ENCODE results near the gene CCDC197.

Gene CCDC197

DNA sequence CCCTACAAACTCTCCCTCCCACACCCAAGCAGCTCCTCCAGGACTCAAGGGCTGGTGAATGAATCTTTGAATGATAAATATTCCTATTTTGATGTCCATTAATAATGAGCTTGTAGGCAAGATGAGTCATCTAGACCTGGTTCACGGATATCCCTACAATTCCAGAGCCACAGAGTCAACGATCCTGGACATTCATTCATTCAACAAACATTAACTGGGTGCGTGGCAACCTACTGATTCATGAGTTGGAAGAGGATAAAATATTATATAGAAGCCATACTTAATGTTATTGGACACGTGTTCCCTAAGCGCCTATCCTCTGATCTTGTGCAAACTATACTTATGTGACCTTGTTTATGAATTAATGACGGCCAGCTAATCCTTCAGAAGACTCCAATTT lies 28.6 kb downstream of the CCDC197 start:
- DNase-seq (ENCODE audit: low spot score) = no peak

DNA sequence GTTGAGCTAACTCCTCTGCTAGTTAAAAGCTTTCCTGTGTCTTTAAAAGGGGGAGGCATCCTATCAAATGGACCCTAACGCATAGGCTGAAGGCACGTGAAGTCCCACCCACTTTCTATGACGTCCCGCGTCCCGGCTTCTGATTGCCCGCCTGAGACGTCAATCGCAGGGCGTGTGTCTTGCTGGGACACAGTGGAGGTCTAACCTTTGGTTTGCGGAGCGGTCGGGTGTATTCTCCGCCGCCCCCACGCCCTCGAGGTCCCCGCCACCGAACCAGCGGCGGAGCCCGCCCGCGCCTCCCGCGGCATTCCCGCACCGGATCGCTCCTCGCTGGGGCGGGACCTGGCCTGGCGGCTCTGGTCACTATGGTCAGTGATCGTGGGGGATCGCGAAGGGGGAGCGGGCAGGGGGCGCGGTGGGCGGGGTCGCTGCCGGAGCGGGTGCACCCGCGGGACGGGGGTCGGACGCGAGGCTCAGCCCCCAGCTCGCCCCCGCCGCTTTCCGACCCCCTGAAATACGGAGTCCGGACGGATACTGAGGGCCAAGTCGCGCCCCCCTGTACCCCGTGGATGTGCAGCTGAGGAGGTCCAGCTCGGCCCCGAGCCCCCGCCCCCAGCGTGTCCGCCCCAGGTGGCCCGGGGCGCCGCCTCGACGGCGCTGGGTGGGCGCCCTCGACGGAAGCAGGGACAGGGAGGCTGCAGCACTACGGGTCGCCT lies 29.2 kb downstream of the CCDC197 start, which contains the start of gene OTUB2:
OTUB2 (plus strand) TSS at position 168 of the 716 bp plus-strand sequence; CDS start at position 366, 198 bp downstream.
- peak; percentile 100 for DNase-seq (ENCODE audit: low spot score)

DNA sequence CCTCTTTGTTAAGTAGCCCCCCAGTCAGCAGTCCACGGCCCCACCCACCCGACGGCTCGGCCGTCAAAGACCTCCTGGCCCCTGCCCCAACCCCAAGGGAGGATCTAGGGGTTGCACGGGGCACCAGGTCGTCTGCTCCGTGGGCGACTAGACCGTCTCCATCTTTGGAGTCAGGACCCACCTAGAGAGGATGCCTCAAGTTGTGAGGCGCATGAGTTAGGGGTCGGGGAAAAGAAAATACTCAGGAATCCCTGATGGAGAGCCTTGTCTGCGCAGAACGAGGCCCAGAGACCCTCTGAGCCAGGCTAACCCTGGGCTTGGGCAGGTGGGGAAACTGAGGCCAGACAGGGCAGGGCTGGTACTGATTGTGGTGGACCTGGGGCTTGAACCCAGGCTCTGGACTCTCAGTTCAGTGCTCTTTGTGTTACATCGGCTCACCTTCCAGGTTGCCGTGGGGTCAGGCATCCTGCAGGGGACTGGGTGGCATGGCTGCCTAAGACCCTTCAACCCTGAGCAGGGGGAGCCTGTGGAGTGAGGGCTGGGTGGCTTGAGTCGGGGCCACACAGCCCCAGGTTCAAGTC lies 29.9 kb downstream of the CCDC197 start:
- DNase-seq (ENCODE audit: low spot score) = no peak

DNA sequence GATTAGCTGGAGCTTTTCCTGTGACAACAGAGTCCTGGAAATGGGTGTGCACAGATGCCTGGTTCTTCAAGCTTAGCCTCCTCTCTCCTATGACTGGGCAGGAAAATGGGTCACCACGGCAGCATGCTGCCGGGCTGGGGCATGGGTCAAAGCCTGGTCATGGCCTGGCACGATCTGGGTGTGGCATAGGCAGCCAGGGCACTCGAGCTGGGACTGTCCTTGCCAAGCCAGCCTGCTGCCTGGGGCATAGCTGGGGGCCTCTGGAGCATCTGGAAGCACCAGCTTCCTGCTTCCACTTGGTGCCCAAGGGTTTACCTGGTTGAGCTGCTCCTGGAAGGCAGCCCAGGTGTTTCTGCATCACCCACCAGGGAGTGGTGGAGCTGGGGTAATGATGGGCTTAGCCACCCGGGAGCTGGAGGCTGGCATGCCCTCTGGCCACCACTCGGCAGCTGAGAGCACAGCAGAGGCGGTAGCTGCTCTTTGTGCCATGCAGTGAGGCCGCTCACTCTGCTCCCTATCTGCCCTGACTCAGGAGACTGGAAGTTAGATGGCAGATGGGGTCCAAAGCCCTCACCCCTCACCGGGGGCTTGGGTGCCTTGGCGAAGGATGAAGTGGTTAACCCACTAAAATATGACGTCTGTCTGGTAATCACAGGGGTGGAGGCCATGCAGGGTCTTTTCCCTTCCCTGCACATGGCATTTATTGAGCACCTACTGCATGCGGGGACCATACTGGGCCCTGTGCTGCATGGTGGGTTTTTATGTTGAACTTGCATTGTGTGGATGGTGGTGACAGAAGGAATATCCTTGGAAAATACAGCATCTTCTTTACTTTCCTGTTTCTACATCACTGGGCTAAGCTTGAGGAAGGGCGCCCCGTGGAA lies 30.7 kb downstream of the CCDC197 start:
- DNase-seq (ENCODE audit: low spot score) = no peak

- DNase-seq (ENCODE audit: low spot score) = no peak
These were observed 31.3 kb downstream of the CCDC197 start for GRCh38 chr14:94028450-94028826.

- no peak for DNase-seq (ENCODE audit: low spot score)
These were observed 32.2 kb downstream of the CCDC197 start for GRCh38 chr14:94029265-94029664.

GRCh38 chr14:94029671-94030203 lies 32.6 kb downstream of the CCDC197 start:
- DNase-seq (ENCODE audit: low spot score) = no peak

- DNase-seq (ENCODE audit: low spot score) = no peak
These were observed 33.5 kb downstream of the CCDC197 start for GRCh38 chr14:94030571-94030970.

DNA sequence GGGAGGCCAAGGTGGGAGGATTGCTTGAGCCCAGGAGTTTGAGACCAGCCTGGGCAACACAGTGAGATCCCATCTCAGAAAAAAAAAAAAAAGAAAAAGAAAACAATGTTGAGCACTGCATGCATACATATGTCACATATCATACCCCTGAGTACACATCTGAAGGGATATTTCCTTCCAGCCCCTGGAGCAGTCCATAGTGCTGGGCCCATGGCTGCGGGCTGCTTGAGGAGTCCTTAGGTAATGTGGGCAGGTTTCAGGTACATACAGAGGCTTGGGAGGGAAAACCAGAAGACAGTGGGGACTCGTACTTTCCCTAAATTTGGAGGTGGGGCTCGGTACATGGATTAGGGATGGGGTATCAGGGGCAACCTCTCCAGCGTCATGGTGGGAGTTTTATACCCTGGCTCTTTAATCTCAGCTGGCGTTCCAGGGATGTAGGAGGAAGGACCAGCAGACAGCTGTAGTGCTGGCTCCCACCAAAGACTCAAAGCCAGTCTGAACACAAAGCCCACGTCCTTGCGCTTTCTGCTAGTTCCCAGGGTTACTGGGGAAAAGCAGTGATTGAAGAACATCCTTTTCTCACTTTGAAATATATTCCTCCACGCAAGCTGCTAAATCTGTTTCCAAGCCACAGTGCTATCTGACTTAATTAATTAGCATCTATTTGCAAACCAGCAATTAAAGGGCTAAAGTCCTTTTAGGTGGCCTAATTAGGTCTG lies 34.2 kb downstream of the CCDC197 start:
- no peak for DNase-seq (ENCODE audit: low spot score)

DNA sequence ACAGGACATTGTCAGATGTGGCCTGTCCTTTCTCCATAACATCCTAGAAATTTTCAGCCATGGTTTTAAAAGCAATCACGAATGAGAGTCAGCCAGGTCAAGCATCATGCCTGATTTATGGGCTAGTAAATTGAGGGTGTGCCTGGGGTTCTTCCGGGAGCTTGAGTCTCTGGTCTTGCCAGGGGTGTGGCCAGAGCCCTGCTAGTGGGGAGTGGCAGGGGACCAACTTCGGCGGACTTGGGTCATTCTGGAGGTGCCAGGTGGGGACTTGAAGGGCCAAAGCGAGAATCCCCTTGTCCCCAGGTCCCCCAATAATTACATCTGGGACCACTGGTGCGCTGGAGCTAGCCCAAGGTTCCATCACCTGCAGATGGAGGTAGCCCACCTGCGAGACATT lies 34.8 kb downstream of the CCDC197 start:
- no peak for DNase-seq (ENCODE audit: low spot score)

GRCh38 chr14:94034886-94035285 lies 37.8 kb downstream of the CCDC197 start:
- DNase-seq (ENCODE audit: low spot score) = no peak

DNA sequence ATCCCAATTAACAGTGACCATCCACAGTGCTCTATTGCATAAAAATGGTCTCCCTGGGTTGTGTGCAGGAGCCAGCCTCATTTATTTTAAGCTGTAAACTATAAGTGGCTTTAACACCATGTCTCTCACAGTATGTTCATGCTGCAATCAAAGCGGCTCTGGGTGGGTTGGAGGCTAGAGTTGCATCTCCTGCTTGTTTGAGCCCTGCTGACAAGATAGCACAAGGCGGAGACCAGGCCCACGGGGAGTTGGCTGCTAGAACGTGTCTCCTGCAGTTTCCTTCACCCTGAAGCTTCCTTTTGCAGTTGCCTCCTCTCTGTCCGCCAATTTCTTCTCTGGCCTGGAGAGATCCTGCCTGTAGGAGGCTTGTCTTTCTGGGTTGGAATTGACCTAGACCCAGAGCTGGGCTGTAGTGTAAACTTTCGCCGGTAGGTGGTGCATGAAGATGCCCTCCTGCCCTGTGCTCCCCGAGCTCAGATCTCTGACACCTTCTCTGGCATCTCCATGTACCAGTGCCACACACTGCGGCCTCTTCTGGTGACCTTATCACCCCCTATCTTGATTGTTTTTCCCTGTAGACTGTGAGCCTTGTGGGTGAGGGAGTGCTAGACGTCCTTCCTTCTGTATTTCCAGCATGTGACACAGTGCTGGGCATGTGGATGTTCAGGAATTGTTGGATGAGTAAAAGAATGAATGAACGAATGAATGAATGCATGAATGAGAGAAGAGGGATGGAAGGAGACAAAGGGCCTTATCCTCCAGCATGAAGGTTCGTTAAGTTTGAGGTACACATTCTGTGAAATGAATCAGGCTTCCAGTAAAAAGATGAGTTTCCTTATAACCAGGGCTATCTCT lies 39.4 kb downstream of the CCDC197 start:
- peak; percentile 85 for DNase-seq (ENCODE audit: low spot score)

- no peak for DNase-seq (ENCODE audit: low spot score)
These were observed 40.9 kb downstream of the CCDC197 start for GRCh38 chr14:94037954-94038353.

DNA sequence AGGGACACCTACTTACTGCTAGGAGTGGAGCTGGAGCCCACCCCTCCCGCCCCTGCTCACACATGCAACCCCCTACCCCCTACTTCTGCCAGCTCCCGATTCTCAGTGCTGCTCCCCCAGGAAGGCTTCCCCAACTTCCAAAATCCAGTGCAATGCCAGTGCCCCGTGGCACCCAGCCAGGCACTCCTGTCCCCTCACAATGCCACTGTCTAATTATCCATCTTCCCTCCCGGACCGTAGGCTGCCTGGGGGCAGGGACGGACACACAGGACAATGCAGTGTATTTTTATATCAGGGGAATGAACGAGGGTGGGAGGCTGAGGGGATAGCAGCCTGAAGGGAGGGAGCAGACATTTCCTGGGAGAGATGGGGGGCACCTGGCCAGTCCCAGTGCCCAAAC lies 41.4 kb downstream of the CCDC197 start:
- no peak for DNase-seq (ENCODE audit: low spot score)

DNA sequence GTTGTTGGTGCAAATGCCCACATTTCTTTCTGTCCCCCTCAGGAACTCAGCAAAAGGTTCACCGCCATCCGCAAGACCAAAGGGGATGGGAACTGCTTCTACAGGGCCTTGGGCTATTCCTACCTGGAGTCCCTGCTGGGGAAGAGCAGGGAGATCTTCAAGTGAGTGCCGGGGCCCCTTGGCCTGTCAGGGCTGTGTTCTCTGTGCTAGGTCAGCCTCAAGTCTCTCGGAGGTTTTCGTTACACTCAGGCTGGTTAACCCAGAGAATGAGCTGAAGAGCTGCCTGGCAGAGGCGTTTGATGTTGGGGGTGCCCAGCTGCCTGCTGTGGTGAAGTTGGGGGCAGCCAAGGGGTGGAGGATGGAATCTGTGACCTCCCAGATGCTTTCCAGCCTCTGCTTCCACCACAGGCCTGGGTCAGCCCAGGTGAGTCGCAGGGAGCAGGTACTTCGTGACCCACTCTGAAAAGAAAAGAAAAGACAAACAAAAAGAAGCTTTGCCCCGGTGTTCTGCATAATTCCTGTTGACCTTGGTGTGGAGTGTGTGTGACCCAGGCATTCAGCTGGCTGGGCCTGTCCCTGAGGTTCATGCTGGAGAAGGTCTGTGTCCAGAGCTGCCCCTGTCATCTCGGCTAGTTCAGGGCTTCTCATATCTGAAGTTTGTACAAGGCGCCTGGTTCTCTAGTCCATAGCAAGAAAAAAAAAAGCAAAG lies 42.0 kb downstream of the CCDC197 start:
- no peak for DNase-seq (ENCODE audit: low spot score)

DNA sequence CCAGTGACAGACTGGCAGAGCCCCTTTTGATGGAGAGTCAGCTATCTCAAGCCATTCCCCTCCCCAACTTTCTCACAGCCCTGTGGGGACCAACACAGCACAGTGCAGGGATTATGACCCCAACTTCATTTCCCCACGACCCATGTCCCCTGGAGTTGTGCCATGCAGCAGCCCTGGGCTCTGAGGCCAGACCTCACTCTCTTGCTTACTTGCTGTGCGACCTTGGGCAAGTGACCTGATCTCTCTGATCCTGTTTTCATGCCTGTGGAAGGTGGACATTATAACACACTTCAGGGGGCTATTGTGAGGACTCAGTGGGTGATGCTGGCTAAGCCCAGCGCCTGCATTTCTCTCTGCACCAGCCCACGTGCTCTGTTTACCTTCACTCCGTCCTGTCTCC lies 43.1 kb downstream of the CCDC197 start:
- DNase-seq (ENCODE audit: low spot score) = no peak

DNA sequence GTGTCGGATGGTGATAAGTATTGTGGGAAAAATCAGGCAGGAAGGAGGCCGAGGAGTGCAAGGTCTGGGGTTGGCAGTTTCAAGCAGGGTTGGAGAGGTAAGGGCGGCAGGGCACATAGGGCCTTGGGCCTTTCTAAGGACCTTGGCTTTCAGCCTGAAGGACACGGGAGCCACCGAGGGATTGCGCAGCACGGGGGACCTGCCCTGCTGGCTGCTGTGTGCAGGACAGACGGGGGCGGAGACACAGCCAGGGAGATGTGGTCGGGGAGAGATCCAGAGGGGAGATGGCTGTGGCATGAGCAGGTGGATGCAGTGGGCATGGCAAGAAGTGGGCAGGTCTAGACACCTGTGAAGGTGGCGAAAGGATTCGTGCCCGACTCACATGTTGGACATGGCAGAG lies 43.7 kb downstream of the CCDC197 start:
- no peak for DNase-seq (ENCODE audit: low spot score)

GRCh38 chr14:94041551-94042346 lies 44.6 kb downstream of the CCDC197 start:
- DNase-seq (ENCODE audit: low spot score) = peak; percentile 86

- DNase-seq (ENCODE audit: low spot score) = no peak
These were observed 45.5 kb downstream of the CCDC197 start for GRCh38 chr14:94042433-94043091.

All from AG08396 (cell line).